HEK293 (cell line): Measurements from ENCODE around the gene SLU7.

Experiments used
- CTCF ChIA-PET: fragments of 350-600 bp; formaldehyde crosslinking; extraction: SDS; loops from one replicate; lab custom pipeline; 2021; ENCODE audit warnings: antibody characterized with exemption; lab: Yijun Ruan, JAX
- POLR2A ChIA-PET: fragments of 300-600 bp; formaldehyde crosslinking; extraction: SDS; loops from one replicate; lab custom pipeline; 2020; ENCODE audit warnings: antibody characterized with exemption, inconsistent platforms; lab: Yijun Ruan, JAX
- H3K27ac ChIP-seq: fragments of 200-500 bp; sonication (Bioruptor generic); 2 replicates; pipeline ENCODE4 v1.5.1; 2014; ENCODE audit warnings: low read depth, low read length, control low read depth, inconsistent platforms; ENCODE audit errors: extremely low read depth
- H3K36me3 ChIP-seq, 2 experiments: fragments of 200-500 bp in 1 of 2; sonication (Bioruptor generic) in 1 of 2; 1 replicate in 1 of 2; 2 replicates in 1 of 2; pipeline ENCODE4 v1.5.1; 2014 to 2017; ENCODE audit warnings: inconsistent platforms in 2 of 2, low read length in 2 of 2; ENCODE audit not compliant: control insufficient read depth in 2 of 2, insufficient read depth in 1 of 2
- H3K4me1 ChIP-seq: fragments of 200-500 bp; sonication (Bioruptor generic); 2 replicates; pipeline ENCODE4 v1.5.1; 2014; ENCODE audit warnings: mild to moderate bottlenecking, low read length, inconsistent platforms; ENCODE audit not compliant: control insufficient read depth, insufficient read depth
- H3K4me3 ChIP-seq: 2 replicates; pipeline ENCODE4 v1.5.1; 2011; ENCODE audit warnings: low read depth, mild to moderate bottlenecking, control low read depth, low read length, moderate library complexity
- H3K9me3 ChIP-seq: fragments of 200-500 bp; sonication (Bioruptor generic); 2 replicates; pipeline ENCODE4 v1.5.1; 2014; ENCODE audit warnings: low read depth, low read length, inconsistent platforms; ENCODE audit not compliant: control insufficient read depth, insufficient read depth
- GLIS2 ChIP-seq: fragments of 450-650 bp; formaldehyde crosslinking; IDR thresholded peaks from 2 replicates; pipeline ENCODE4 v1.5.1; 2016; ENCODE audit warnings: missing biosample characterization, missing genetic modification characterization
- MYNN ChIP-seq: fragments of 450-650 bp; formaldehyde crosslinking; IDR thresholded peaks from 2 replicates; pipeline ENCODE4 v1.5.1; 2016; ENCODE audit warnings: missing biosample characterization, missing genetic modification characterization, borderline replicate concordance
- YY2 ChIP-seq: fragments of 450-650 bp; formaldehyde crosslinking; IDR thresholded peaks from 2 replicates; pipeline ENCODE4 v1.5.1; 2016; ENCODE audit warnings: missing biosample characterization, missing genetic modification characterization
- ZBTB17 ChIP-seq: fragments of 450-650 bp; formaldehyde crosslinking; IDR thresholded peaks from 2 replicates; pipeline ENCODE4 v1.5.1; 2016; ENCODE audit warnings: missing biosample characterization, missing genetic modification characterization
- ZNF146 ChIP-seq: fragments of 450-650 bp; formaldehyde crosslinking; IDR thresholded peaks from 2 replicates; pipeline ENCODE4 v1.5.1; 2016; ENCODE audit warnings: missing biosample characterization, missing genetic modification characterization
- ZNF157 ChIP-seq: fragments of 450-650 bp; formaldehyde crosslinking; IDR thresholded peaks from 2 replicates; pipeline ENCODE4 v1.5.1; 2016; ENCODE audit warnings: missing biosample characterization, missing genetic modification characterization
- ZNF248 ChIP-seq: fragments of 450-650 bp; formaldehyde crosslinking; IDR thresholded peaks from 2 replicates; pipeline ENCODE4 v1.5.1; 2017; ENCODE audit warnings: missing biosample characterization, missing genetic modification characterization
- ZNF341 ChIP-seq: fragments of 450-650 bp; formaldehyde crosslinking; IDR thresholded peaks from 2 replicates; pipeline ENCODE4; 2016; ENCODE audit warnings: low read depth, missing biosample characterization, missing genetic modification characterization
- ZNF670 ChIP-seq: fragments of 450-650 bp; formaldehyde crosslinking; IDR thresholded peaks from 2 replicates; pipeline ENCODE4 v1.5.1; 2016; ENCODE audit warnings: missing biosample characterization, missing genetic modification characterization, low read depth
- TF ChIP-seq, protein P1 (sequence below): fragments of 450-650 bp; formaldehyde crosslinking; IDR thresholded peaks from 2 replicates; pipeline ENCODE4 v1.5.1; 2016; ENCODE audit warnings: missing biosample characterization, missing genetic modification characterization
- TF ChIP-seq, protein P2 (sequence below): fragments of 450-650 bp; formaldehyde crosslinking; IDR thresholded peaks from 2 replicates; pipeline ENCODE4 v1.5.1; 2016; ENCODE audit warnings: missing biosample characterization, missing genetic modification characterization
- TF ChIP-seq, protein P3 (sequence below): fragments of 450-650 bp; formaldehyde crosslinking; IDR thresholded peaks from 2 replicates; pipeline ENCODE4 v1.5.1; 2016; ENCODE audit warnings: missing biosample characterization, missing genetic modification characterization
- TF ChIP-seq, protein P4 (sequence below): fragments of 450-650 bp; formaldehyde crosslinking; IDR thresholded peaks from 2 replicates; pipeline ENCODE4 v1.5.1; 2017; ENCODE audit warnings: missing biosample characterization, missing genetic modification characterization
- TF ChIP-seq, protein P5 (sequence below): fragments of 450-650 bp; formaldehyde crosslinking; IDR thresholded peaks from 2 replicates; pipeline ENCODE4 v1.5.1; 2017; ENCODE audit warnings: missing biosample characterization, missing genetic modification characterization
- TF ChIP-seq, protein P6 (sequence below): fragments of 450-650 bp; formaldehyde crosslinking; IDR thresholded peaks from 2 replicates; pipeline ENCODE4 v1.5.1; 2016; ENCODE audit warnings: missing biosample characterization, missing genetic modification characterization

The SLU7 gene

DNA sequence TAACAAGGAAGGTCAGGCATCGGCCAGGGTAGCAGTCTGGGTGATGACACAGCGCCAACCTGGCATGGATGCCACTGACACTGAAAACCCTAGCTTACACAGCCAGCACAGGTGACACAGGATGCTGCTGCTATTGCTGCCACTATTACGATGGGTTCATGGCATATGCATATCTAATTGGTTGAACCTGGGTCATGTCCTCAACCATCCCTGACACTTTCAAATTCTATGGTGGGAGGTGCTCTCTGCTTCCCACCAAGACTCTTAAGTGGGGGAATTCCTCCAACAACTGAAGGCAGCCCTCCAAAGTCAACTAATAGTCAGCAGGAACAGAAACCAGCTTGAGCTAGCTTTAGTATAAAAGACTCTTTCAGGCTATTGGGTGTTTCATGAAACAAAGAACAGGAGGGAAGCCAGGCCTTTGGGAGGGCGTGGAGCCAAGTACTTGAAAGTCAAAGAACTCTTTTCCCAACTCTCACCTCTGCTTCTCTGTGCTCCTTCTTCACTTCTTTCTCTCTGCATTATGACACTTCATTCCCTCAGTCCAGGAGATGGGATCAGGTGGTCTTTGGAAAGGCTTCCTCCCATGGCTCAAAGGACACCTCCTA is 24.0 kb upstream of the SLU7 start (continued):
- TF ChIP-seq, protein P1, sequence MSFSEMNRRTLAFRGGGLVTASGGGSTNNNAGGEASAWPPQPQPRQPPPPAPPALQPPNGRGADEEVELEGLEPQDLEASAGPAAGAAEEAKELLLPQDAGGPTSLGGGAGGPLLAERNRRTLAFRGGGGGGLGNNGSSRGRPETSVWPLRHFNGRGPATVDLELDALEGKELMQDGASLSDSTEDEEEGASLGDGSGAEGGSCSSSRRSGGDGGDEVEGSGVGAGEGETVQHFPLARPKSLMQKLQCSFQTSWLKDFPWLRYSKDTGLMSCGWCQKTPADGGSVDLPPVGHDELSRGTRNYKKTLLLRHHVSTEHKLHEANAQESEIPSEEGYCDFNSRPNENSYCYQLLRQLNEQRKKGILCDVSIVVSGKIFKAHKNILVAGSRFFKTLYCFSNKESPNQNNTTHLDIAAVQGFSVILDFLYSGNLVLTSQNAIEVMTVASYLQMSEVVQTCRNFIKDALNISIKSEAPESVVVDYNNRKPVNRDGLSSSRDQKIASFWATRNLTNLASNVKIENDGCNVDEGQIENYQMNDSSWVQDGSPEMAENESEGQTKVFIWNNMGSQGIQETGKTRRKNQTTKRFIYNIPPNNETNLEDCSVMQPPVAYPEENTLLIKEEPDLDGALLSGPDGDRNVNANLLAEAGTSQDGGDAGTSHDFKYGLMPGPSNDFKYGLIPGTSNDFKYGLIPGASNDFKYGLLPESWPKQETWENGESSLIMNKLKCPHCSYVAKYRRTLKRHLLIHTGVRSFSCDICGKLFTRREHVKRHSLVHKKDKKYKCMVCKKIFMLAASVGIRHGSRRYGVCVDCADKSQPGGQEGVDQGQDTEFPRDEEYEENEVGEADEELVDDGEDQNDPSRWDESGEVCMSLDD, result no peak
- no peak for TF ChIP-seq GLIS2 (tag by site-specific recombination)
- no peak for TF ChIP-seq ZNF341
- TF ChIP-seq ZNF670 (tag by site-specific recombination), result no peak
- TF ChIP-seq, protein P2, sequence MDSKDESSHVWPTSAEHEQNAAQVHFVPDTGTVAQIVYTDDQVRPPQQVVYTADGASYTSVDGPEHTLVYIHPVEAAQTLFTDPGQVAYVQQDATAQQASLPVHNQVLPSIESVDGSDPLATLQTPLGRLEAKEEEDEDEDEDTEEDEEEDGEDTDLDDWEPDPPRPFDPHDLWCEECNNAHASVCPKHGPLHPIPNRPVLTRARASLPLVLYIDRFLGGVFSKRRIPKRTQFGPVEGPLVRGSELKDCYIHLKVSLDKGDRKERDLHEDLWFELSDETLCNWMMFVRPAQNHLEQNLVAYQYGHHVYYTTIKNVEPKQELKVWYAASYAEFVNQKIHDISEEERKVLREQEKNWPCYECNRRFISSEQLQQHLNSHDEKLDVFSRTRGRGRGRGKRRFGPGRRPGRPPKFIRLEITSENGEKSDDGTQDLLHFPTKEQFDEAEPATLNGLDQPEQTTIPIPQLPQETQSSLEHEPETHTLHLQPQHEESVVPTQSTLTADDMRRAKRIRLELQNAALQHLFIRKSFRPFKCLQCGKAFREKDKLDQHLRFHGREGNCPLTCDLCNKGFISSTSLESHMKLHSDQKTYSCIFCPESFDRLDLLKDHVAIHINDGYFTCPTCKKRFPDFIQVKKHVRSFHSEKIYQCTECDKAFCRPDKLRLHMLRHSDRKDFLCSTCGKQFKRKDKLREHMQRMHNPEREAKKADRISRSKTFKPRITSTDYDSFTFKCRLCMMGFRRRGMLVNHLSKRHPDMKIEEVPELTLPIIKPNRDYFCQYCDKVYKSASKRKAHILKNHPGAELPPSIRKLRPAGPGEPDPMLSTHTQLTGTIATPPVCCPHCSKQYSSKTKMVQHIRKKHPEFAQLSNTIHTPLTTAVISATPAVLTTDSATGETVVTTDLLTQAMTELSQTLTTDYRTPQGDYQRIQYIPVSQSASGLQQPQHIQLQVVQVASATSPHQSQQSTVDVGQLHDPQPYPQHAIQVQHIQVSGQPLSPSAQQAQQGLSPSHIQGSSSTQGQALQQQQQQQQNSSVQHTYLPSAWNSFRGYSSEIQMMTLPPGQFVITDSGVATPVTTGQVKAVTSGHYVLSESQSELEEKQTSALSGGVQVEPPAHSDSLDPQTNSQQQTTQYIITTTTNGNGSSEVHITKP (tag by site-specific recombination), result no peak
- TF ChIP-seq, protein P3, sequence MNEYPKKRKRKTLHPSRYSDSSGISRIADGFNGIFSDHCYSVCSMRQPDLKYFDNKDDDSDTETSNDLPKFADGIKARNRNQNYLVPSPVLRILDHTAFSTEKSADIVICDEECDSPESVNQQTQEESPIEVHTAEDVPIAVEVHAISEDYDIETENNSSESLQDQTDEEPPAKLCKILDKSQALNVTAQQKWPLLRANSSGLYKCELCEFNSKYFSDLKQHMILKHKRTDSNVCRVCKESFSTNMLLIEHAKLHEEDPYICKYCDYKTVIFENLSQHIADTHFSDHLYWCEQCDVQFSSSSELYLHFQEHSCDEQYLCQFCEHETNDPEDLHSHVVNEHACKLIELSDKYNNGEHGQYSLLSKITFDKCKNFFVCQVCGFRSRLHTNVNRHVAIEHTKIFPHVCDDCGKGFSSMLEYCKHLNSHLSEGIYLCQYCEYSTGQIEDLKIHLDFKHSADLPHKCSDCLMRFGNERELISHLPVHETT, result no peak
- TF ChIP-seq ZBTB17 (tag by site-specific recombination), result no peak
- no peak for TF ChIP-seq MYNN
- TF ChIP-seq, protein P4, sequence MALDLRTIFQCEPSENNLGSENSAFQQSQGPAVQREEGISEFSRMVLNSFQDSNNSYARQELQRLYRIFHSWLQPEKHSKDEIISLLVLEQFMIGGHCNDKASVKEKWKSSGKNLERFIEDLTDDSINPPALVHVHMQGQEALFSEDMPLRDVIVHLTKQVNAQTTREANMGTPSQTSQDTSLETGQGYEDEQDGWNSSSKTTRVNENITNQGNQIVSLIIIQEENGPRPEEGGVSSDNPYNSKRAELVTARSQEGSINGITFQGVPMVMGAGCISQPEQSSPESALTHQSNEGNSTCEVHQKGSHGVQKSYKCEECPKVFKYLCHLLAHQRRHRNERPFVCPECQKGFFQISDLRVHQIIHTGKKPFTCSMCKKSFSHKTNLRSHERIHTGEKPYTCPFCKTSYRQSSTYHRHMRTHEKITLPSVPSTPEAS (tag by site-specific recombination), result no peak
- TF ChIP-seq ZNF146 (tag by site-specific recombination), result no peak
- TF ChIP-seq ZNF157 (tag by site-specific recombination), result no peak

DNA sequence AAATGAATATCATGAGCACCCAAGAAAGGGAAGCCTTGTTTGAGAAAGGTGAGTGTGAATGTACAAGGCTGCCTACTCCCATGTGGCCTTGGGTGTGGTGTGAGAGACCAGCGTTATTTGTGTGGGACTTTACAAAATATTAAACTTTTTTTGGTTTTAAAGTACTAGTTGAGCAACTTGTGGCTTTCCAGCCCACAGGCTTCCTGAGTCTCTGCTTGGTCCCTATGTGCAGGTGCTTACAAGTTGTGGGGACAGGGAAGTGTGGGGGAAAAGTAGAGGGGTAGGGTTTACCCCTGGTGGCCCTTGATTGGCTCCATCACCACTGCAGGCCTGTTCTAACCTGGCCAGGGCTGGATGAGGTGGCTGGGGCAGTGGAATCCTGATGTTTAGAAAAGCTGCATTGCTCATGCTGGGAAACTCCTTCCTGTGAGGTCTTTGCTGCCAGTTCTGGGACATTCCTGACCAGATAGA is 22.5 kb upstream of the SLU7 start:
- Histone ChIP-seq H3K27ac (no peak overlapping the region), H3K4me1 (no peaks in the 10 kb centered on the region), H3K4me3 (no peak overlapping the region), H3K36me3 (no peaks in the 10 kb centered on the region), H3K9me3 (no peaks in the 10 kb centered on the region)
- CTCF ChIA-PET, result interaction anchor here (0.6 to 4.1 kb wide), 8 partner anchors 12 to 1400 kb away, joined by 3 to 29 read pairs (median 4); no protein-coding TSS in a partner anchor
- POLR2A ChIA-PET, result no interaction called here
- no peak for TF ChIP-seq ZNF248 (tag by site-specific recombination)
- TF ChIP-seq, protein P5, sequence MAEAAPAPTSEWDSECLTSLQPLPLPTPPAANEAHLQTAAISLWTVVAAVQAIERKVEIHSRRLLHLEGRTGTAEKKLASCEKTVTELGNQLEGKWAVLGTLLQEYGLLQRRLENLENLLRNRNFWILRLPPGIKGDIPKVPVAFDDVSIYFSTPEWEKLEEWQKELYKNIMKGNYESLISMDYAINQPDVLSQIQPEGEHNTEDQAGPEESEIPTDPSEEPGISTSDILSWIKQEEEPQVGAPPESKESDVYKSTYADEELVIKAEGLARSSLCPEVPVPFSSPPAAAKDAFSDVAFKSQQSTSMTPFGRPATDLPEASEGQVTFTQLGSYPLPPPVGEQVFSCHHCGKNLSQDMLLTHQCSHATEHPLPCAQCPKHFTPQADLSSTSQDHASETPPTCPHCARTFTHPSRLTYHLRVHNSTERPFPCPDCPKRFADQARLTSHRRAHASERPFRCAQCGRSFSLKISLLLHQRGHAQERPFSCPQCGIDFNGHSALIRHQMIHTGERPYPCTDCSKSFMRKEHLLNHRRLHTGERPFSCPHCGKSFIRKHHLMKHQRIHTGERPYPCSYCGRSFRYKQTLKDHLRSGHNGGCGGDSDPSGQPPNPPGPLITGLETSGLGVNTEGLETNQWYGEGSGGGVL (tag by site-specific recombination), result no peak
- TF ChIP-seq, protein P6, sequence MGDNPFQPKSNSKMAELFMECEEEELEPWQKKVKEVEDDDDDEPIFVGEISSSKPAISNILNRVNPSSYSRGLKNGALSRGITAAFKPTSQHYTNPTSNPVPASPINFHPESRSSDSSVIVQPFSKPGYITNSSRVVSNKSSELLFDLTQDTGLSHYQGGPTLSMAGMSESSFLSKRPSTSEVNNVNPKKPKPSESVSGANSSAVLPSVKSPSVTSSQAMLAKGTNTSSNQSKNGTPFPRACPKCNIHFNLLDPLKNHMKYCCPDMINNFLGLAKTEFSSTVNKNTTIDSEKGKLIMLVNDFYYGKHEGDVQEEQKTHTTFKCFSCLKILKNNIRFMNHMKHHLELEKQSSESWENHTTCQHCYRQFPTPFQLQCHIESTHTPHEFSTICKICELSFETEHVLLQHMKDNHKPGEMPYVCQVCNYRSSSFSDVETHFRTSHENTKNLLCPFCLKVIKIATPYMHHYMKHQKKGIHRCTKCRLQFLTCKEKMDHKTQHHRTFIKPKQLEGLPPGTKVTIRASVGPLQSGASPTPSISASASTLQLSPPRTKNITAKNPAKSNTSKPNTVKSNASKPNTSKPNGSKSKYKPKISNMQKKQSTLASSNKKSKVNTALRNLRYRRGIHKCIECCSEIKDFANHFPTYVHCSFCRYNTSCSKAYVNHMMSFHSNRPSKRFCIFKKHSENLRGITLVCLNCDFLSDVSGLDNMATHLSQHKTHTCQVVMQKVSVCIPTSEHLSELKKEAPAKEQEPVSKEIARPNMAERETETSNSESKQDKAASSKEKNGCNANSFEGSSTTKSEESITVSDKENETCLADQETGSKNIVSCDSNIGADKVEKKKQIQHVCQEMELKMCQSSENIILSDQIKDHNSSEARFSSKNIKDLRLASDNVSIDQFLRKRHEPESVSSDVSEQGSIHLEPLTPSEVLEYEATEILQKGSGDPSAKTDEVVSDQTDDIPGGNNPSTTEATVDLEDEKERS (tag by site-specific recombination), result no peak
- TF ChIP-seq YY2, result no peak
